HepG2 (cell line): ENCODE data around the gene TLCD1. TPM values are rescaled to one million over a fixed set of nuclear protein-coding genes. Genes with fewer than 3 reads are reported as not detected.
A peak's percentile ranks its signal among the peaks of the same experiment; 100 is the strongest.

ENCODE experiments used
- DR1 ChIP-seq: sonication (generic); formaldehyde crosslinking; IDR thresholded peaks from 2 replicates; pipeline ENCODE4 v1.8.0; 2021; ENCODE audit warnings: mild to moderate bottlenecking, missing genetic modification reagents, inconsistent platforms
- FOSL1 ChIP-seq: sonication (generic); formaldehyde crosslinking; IDR thresholded peaks from 2 replicates; pipeline ENCODE4 v1.9.0; 2021; ENCODE audit warnings: missing genetic modification reagents, borderline replicate concordance
- FOSL2 ChIP-seq: sonication (generic); formaldehyde crosslinking; IDR thresholded peaks from 2 replicates; pipeline ENCODE4 v1.4.0; 2020; ENCODE audit warnings: missing genetic modification reagents
- HDAC2 ChIP-seq: sonication (generic); formaldehyde crosslinking; IDR thresholded peaks from 2 replicates; pipeline ENCODE4 v1.4.0; 2020; ENCODE audit warnings: missing genetic modification reagents
- KLF6 ChIP-seq: IDR thresholded peaks from 2 replicates; pipeline ENCODE4 v1.8.0; 2016; ENCODE audit warnings: missing biosample characterization, missing genetic modification reagents
- MTF1 ChIP-seq: sonication (generic); formaldehyde crosslinking; IDR thresholded peaks from 2 replicates; pipeline ENCODE4 v1.5.0; 2020; ENCODE audit warnings: missing genetic modification reagents
- SATB2 ChIP-seq: sonication (generic); formaldehyde crosslinking; IDR thresholded peaks from 2 replicates; pipeline ENCODE4 v1.5.0; 2020; ENCODE audit warnings: missing genetic modification reagents
- SOX13 ChIP-seq, 3 experiments: fragments of 450-650 bp in 1 of 3; sonication (generic) in 1 of 3; formaldehyde crosslinking in 1 of 3; IDR thresholded peaks in 2 of 3; conservative IDR thresholded peaks in 1 of 3; 2 replicates each; pipeline versions ENCODE4 v1.5.0 to v1.6.1; 2016 to 2020; ENCODE audit warnings: antibody characterized with exemption in 1 of 3, mild to moderate bottlenecking in 1 of 3, missing compliant biosample characterization in 1 of 3, missing genetic modification reagents in 1 of 3, moderate library complexity in 1 of 3
- ZBTB39 ChIP-seq: sonication (generic); formaldehyde crosslinking; IDR thresholded peaks from 2 replicates; pipeline ENCODE4 v1.5.0; 2020; ENCODE audit warnings: missing genetic modification reagents
- ZFP1 ChIP-seq: IDR thresholded peaks from 2 replicates; pipeline ENCODE4 v1.6.1; 2016
- ZFX ChIP-seq: sonication (generic); formaldehyde crosslinking; IDR thresholded peaks from 2 replicates; pipeline ENCODE4 v1.4.0; 2020; ENCODE audit warnings: mild to moderate bottlenecking, low read depth, missing genetic modification reagents, moderate library complexity
- ZMYM3 ChIP-seq: sonication (generic); formaldehyde crosslinking; IDR thresholded peaks from 2 replicates; pipeline ENCODE4 v1.5.1; 2020; ENCODE audit warnings: mild to moderate bottlenecking, missing genetic modification reagents
- ZNF253 ChIP-seq: sonication (generic); formaldehyde crosslinking; IDR thresholded peaks from 2 replicates; pipeline ENCODE4 v1.8.0; 2022; ENCODE audit warnings: mild to moderate bottlenecking, missing genetic modification reagents, borderline replicate concordance
- ZNF782 ChIP-seq: sonication (generic); formaldehyde crosslinking; IDR thresholded peaks from 2 replicates; pipeline ENCODE4 v1.4.0; 2020; ENCODE audit warnings: missing genetic modification reagents, mild to moderate bottlenecking, borderline replicate concordance
- ZNF839 ChIP-seq: sonication (generic); formaldehyde crosslinking; IDR thresholded peaks from 2 replicates; pipeline ENCODE4 v1.4.0; 2020; ENCODE audit warnings: missing genetic modification reagents, mild to moderate bottlenecking, borderline replicate concordance
- polyA plus RNA-seq, 8 experiments: library from polyadenylated mRNA; depleted of rRNA in 3 of 8; stranded (reverse) in 7 of 8; unstranded in 1 of 8; fragments of >200 nt; fragmentation: Illumina TruSeq in 4 of 8; extraction: Trizol in 4 of 8; gene quantifications; 2 replicates each; pipeline versions ENCODE4 v1.2.1 to v1.2.3, GENCODE V29; 2011 to 2016; ENCODE audit warnings: low read depth in 4 of 8, missing spikeins in 1 of 8, mixed read lengths in 1 of 8; ENCODE audit not compliant: insufficient read depth in 1 of 8
- total RNA-seq, 5 experiments: library from RNA; depleted of rRNA; stranded (reverse); fragments of >200 nt; fragmentation: Illumina TruSeq; extraction: Trizol; gene quantifications; 2 replicates each; pipeline ENCODE4 v1.2.3, GENCODE V29; 2016; ENCODE audit warnings: low read depth in 1 of 5
- TF ChIP-seq, protein P1 (sequence below): sonication (generic); formaldehyde crosslinking; IDR thresholded peaks from 2 replicates; pipeline ENCODE4 v1.9.0; 2021; ENCODE audit warnings: missing genetic modification reagents, borderline replicate concordance
- TF ChIP-seq, protein P2 (sequence below): sonication (generic); formaldehyde crosslinking; IDR thresholded peaks from 2 replicates; pipeline ENCODE4 v1.8.0; 2022; ENCODE audit warnings: missing genetic modification reagents, mild to moderate bottlenecking, inconsistent platforms, borderline replicate concordance
- TF ChIP-seq, protein P3 (sequence below): sonication (generic); formaldehyde crosslinking; IDR thresholded peaks from 2 replicates; pipeline ENCODE4 v1.8.0; 2022; ENCODE audit warnings: low read depth, missing genetic modification reagents
- TF ChIP-seq, protein P4 (sequence below), 2 experiments: fragments of 450-650 bp in 1 of 2; sonication (generic) in 1 of 2; formaldehyde crosslinking; IDR thresholded peaks; 2 replicates each; pipeline versions ENCODE4 v1.5.0 to v1.8.0; 2020 to 2022; ENCODE audit warnings: mild to moderate bottlenecking in 1 of 2, missing genetic modification reagents in 1 of 2

The TLCD1 gene
- total and polyA plus RNA-seq, 2 of the 13 experiments (the other 11 are each of a cell fraction or from before 2014, with no cell fraction given): 14.9 to 19.6 TPM

DNA sequence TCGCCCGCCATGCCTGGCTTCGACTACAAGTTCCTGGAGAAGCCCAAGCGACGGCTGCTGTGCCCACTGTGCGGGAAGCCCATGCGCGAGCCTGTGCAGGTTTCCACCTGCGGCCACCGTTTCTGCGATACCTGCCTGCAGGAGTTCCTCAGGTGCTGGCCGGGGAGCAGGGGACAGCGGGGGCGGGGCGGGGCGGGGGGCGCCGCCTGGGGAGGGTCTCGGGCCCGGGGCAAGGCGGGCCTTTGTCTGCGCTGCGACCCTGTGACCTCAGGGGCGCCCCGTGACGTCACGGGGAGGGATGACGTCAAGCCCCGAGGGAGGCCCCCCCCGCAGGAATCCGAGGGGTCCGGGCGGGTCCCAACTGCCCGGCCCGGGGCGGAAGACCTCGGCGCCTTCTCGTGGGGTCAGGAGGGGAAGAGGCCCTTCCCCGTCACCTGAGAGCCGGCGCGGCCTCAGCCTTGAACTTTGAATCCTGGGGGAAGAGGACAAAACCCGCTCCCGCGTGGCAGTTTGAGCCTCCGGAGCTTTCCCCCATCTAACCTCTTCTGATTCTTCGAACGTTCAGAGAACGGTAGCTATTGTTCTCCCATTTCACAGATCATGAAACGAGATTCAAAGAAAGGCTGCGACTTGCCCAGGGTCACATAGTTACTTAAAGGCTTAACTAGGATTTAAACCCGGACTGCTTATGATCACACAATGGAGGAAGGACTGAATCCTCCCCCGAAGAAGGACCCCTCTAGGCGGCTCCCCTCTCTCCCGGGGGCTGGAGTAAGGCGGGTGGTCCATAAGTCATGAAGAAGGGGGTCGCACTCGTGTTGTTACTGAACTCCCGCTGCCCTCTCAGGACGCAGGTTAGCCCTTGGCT is 18.3 kb upstream of the TLCD1 start (continued):
- TF ChIP-seq, protein P1, sequence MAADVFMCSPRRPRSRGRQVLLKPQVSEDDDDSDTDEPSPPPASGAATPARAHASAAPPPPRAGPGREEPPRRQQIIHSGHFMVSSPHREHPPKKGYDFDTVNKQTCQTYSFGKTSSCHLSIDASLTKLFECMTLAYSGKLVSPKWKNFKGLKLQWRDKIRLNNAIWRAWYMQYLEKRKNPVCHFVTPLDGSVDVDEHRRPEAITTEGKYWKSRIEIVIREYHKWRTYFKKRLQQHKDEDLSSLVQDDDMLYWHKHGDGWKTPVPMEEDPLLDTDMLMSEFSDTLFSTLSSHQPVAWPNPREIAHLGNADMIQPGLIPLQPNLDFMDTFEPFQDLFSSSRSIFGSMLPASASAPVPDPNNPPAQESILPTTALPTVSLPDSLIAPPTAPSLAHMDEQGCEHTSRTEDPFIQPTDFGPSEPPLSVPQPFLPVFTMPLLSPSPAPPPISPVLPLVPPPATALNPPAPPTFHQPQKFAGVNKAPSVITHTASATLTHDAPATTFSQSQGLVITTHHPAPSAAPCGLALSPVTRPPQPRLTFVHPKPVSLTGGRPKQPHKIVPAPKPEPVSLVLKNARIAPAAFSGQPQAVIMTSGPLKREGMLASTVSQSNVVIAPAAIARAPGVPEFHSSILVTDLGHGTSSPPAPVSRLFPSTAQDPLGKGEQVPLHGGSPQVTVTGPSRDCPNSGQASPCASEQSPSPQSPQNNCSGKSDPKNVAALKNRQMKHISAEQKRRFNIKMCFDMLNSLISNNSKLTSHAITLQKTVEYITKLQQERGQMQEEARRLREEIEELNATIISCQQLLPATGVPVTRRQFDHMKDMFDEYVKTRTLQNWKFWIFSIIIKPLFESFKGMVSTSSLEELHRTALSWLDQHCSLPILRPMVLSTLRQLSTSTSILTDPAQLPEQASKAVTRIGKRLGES (CRISPR knock-in tag): no peak
- TF ChIP-seq ZFX (CRISPR knock-in tag) (no peak), ZFP1 (CRISPR knock-in tag) (no peak), DR1 (CRISPR knock-in tag) (0 out of 2 replicates have a peak, but pooled peaks have one; percentile 21), HDAC2 (peak; percentile 64; the same call in 1 of the 2 replicates), ZNF839 (CRISPR knock-in tag) (no peak), SATB2 (CRISPR knock-in tag) (no peak), ZMYM3 (CRISPR knock-in tag) (no peak), ZNF253 (CRISPR knock-in tag) (no peak), SOX13 (IDR thresholded peaks at IDR 0.05) (no peak), SOX13 (CRISPR knock-in tag; conservative IDR thresholded peaks at IDR 0.05 in 1 of 2, IDR thresholded peaks at IDR 0.05 in 1 of 2) (0 out of 4 replicates have a peak, but pooled peaks of 1 of the 2 experiments have one; percentile 42), MTF1 (CRISPR knock-in tag) (peak; percentile 20; the same call in 1 of the 2 replicates), KLF6 (no peak), FOSL1 (CRISPR knock-in tag) (no peak), FOSL2 (CRISPR knock-in tag) (peak; percentile 23; the same call in 1 of the 2 replicates), ZNF782 (no peak; the same call in 1 of the 2 replicates), ZBTB39 (CRISPR knock-in tag) (no peak)
- TF ChIP-seq, protein P2, sequence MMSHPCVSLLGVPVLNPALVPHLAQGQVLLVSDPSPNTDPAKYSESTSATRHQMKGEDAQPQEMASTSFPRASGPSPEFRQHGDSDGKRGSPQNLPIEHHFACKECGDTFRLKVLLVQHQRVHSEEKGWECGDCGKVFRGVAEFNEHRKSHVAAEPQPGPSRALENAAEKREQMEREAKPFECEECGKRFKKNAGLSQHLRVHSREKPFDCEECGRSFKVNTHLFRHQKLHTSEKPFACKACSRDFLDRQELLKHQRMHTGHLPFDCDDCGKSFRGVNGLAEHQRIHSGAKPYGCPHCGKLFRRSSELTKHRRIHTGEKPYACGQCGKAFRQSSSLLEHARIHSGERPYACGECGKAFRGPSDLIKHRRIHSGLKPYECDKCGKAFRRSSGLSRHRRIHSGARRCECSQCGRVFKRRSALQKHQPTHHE (CRISPR knock-in tag): no peak
- TF ChIP-seq, protein P3, sequence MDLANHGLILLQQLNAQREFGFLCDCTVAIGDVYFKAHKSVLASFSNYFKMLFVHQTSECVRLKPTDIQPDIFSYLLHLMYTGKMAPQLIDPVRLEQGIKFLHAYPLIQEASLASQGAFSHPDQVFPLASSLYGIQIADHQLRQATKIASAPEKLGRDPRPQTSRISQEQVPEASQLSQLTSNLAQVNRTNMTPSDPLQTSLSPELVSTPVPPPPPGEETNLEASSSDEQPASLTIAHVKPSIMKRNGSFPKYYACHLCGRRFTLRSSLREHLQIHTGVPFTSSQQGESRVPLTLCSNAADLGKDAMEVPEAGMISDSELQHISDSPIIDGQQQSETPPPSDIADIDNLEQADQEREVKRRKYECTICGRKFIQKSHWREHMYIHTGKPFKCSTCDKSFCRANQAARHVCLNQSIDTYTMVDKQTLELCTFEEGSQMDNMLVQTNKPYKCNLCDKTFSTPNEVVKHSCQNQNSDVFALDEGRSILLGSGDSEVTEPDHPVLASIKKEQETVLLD: peak; percentile 62; the same call in 1 of the 2 replicates
- TF ChIP-seq, protein P4, sequence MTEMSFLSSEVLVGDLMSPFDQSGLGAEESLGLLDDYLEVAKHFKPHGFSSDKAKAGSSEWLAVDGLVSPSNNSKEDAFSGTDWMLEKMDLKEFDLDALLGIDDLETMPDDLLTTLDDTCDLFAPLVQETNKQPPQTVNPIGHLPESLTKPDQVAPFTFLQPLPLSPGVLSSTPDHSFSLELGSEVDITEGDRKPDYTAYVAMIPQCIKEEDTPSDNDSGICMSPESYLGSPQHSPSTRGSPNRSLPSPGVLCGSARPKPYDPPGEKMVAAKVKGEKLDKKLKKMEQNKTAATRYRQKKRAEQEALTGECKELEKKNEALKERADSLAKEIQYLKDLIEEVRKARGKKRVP (CRISPR knock-in tag; IDR thresholded peaks at IDR 0.05): no peak
